Bronchial epithelial cell (primary cell): ENCODE results near the gene ALPK3. TPM values are rescaled to one million over a fixed set of nuclear protein-coding genes. Genes with fewer than 3 reads are reported as not detected.

ENCODE experiments used
- DNase-seq: peaks from one replicate; pipeline ENCODE4 v3.0.0-alpha.2; 2010; ENCODE audit warnings: low read depth
- FAIRE-seq: peaks from 2 replicates; lab custom pipeline; 2011; peaks lifted over from hg19 to GRCh38; lab: Jason Lieb, UNC
- H3K27me3 ChIP-seq: 2 replicates; pipeline ENCODE4 v1.5.1; 2011; ENCODE audit warnings: low read length; ENCODE audit not compliant: control insufficient read depth, insufficient read depth
- H3K36me3 ChIP-seq: 2 replicates; pipeline ENCODE4 v1.5.1; 2011; ENCODE audit warnings: low read length; ENCODE audit not compliant: control insufficient read depth, insufficient read depth
- H3K4me3 ChIP-seq: 2 replicates; pipeline ENCODE4 v1.5.1; 2011; ENCODE audit warnings: mild to moderate bottlenecking, low read depth, low read length, control low read depth
- CTCF ChIP-seq: IDR thresholded peaks from 2 replicates; pipeline ENCODE4 v1.5.1; 2011; ENCODE audit warnings: mild to moderate bottlenecking, moderate library complexity, low read length, control low read depth, inconsistent platforms; ENCODE audit not compliant: insufficient read depth, severe bottlenecking
- total RNA-seq: library from RNA; depleted of rRNA; stranded (reverse); fragments of >200 nt; gene quantifications from 2 replicates; pipeline ENCODE4 v1.2.1, GENCODE V29; 2014

ALPK3 gene
- total RNA-seq, 1 donor from 2014 or later = 0.26 TPM

DNA sequence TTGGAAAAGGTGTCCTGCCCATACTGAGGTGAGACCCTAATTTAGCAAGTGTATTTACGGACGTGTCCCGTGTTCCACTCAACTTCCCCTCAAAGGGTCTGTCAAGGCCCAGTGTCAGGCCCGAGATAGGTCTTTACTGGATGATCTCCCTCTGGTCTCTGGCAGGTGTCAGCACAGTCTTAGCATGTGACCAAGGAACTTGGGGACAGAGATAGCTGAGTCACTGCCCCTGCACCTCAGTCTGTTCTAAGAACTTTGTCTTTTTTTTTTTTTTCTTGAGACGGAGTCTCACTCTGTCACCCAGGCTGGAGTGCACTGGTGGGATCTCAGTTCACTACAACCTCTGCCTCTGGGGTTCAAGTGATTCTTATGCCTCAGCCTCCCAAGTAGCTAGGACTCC is 32.1 kb upstream of the ALPK3 start:
- no peak for DNase-seq
- FAIRE-seq = no peak
- Histone ChIP-seq H3K27me3 (no peaks in the 10 kb centered on the region), H3K4me3 (no peak overlapping the region), H3K36me3 (peaks cover 30% of the 10 kb centered on the region)
- TF ChIP-seq CTCF = no peak

GRCh38 chr15:84788500-84788899 is 28.7 kb upstream of the ALPK3 start:
- H3K27me3 ChIP-seq = no peaks in the 10 kb centered on the region
- no peak for TF ChIP-seq CTCF
- FAIRE-seq = no peak
- no peak overlapping the region for H3K4me3 ChIP-seq
- H3K36me3 ChIP-seq = peaks cover 28% of the 10 kb centered on the region
- no peak for DNase-seq

DNA sequence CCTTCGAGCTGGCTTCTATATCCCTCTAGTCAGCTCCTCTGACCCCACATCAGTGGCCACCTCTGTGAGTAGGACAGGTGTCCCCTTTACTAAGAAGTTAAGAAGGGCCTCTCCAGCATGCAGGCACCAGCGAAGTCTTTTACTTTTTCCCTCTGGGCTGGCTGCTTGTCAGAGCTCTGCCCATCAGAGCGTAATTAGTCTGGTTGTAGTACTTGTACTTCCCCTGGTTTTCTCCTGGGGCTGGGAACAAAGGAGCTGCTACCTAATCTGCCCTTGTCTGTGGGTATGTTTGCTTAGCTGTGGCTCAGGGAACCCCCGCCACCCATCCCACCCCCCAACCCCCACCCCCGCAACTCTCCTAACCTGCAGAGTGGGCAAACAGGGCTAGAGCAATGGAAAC is 27.4 kb upstream of the ALPK3 start:
- no peak for FAIRE-seq
- no peaks in the 10 kb centered on the region for H3K27me3 ChIP-seq
- peaks cover 16% of the 10 kb centered on the region for H3K36me3 ChIP-seq

DNA sequence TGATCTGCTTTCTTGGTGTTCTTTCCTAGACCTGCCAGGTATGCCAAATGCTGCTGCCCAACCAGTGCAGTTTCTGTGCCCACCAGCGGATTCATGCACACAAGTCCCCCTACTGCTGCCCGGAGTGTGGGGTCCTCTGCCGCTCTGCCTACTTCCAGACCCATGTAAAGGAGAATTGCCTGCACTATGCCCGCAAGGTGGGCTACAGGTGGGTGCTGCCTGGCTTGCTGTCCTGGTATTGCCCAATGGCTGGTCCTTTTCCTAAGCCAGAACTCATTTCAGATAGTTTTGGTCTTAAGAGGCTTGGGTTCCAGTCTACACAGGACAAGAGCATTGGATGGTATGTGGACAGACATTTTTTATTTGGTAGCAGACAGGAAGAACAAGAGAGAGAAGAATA is 26.5 kb upstream of the ALPK3 start:
- Histone ChIP-seq H3K36me3 (peaks cover 18% of the 10 kb centered on the region), H3K27me3 (no peaks in the 10 kb centered on the region), H3K4me3 (no peak overlapping the region)
- no peak for TF ChIP-seq CTCF
- FAIRE-seq = no peak
- DNase-seq = no peak

More for the DNA sequence above, 27.4 kb upstream of the ALPK3 start:
- no peak for TF ChIP-seq CTCF
- no peak for DNase-seq
- no peak overlapping the region for H3K4me3 ChIP-seq

- H3K36me3 ChIP-seq = peaks cover 18% of the 10 kb centered on the region
- DNase-seq (no peak), FAIRE-seq (no peak)
- H3K4me3 ChIP-seq = no peak overlapping the region
- no peaks in the 10 kb centered on the region for H3K27me3 ChIP-seq
- no peak for TF ChIP-seq CTCF
Measured at GRCh38 chr15:84791763-84792162, 25.4 kb upstream of the ALPK3 start.

GRCh38 chr15:84793431-84794161 is 23.6 kb upstream of the ALPK3 start:
- H3K36me3 ChIP-seq = peaks cover 21% of the 10 kb centered on the region
- TF ChIP-seq CTCF = no peak
- FAIRE-seq = no peak
- no peaks in the 10 kb centered on the region for H3K27me3 ChIP-seq
- no peak overlapping the region for H3K4me3 ChIP-seq
- no peak for DNase-seq
